HG03432 (cell line): Measurements from ENCODE around the gene UBL7.

Source experiments
- ATAC-seq: cut with Tn5 transposase; IDR thresholded peaks from one replicate; pipeline ENCODE4 v1.9.1; 2021; ENCODE audit warnings: mild to moderate bottlenecking, moderate library complexity; ENCODE audit not compliant: unreplicated experiment

The UBL7 gene

DNA sequence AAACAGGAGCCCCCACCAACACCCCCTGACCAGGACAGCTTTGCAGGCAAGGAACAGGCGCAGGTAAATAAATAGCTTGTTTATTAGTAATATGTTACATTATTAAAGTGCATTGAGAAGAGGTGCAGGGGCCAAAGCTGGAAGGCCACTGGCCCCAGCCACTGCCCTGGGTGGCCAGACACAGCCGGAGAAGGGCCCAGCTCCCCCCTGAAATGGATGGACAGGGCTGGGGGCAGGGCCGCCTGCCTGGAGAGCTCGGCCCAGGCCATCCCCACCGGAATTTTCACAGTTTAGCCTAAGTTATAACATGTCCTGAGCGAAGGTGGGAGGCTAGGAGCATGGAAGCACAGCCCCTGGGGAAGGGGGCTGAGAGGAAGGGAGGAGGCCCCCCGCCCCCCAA lies 51.7 kb downstream of the UBL7 start:
- ATAC-seq: no peak

DNA sequence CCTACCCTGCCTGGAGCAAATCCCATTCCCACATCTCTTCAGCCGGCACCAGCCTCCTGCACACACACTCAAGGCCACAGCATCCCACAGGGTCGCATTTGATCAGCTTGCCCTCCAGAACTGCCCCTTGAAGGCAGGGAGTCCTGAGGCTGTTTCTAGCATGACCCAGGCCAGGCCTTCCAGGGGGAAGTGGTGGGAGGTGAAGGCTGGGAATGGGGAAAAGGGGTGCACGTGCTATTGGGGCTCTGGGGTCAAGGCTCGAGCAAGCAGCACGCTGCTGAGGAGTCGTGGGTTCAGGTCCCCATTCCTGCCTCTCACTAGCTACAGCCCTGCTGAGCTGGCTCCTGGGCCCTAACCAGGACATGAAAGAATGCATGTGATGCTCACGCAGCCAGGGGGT lies 52.1 kb downstream of the UBL7 start:
- ATAC-seq: no peak

DNA sequence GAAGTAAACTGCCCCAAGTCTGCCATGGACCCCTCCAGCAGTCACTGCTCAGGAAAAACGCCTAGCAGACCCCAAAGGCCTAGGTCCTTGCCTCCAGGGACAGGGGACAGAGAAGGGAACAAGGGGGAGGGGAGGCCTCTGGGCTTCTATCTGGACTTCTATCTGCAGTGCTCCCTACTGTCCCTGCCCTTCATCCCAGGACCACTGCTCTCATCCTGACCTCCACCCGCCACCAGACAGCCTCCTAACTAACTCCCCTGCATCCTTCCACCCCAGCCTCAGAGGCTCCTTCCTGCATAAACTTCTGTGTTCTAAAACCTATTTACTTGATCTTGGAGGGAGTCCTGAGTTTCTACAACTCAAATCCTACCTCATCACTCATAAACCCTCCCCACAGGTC lies 52.6 kb downstream of the UBL7 start:
- ATAC-seq: no peak

DNA sequence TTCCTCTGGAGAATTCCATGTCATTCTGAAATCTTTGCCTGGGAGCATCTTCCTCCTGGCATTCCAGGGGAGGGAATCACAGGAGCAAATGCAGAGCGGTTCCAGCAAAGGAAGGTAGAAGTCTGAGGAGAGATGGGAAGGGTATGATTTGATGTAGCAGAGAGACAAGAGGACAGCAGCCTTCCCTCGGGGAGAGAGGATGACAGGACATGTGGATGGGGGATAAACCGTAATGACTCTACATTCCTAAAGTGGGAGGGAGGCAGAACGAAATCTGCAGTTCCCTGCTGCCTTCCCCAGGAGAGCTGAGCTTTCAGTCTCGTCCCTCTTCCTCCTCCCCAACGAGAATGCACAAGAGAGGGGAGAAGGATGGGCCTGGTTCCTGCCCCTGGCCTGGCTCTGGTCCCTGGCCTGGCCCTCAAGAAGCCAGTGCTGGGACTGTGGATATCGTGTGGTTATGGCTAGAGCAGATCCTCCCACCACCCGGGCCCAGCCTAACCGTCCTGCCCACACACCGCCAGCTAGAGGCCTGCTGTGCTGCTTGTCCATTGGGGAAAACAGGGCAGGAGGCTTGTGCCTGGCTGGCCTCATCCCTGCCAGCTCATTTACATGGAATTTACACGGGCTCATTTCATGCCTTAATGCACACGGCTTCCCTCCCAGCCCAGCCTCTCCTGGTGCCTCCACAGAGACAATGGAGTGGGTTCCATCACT lies 53.8 kb downstream of the UBL7 start:
- ATAC-seq: no peak

DNA sequence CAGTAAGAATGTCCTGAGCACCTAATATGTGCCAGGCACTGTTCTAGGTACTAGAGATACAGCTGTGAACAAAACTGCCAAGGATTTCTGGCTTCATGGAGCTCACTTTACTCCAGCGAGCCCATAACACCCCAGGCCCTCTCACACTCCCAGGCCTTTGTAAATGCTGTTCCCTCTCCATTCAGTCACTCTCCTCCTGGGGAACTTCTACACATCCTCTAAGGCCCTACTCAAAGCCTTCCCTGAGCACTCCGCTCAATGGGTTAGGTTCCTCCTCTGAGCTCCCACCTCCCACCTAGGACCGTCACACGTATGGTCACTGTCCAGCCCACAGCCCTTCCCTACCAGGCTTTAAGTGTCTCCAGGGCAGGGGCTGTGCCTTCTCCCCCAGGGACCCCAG lies 54.4 kb downstream of the UBL7 start:
- no peak for ATAC-seq

DNA sequence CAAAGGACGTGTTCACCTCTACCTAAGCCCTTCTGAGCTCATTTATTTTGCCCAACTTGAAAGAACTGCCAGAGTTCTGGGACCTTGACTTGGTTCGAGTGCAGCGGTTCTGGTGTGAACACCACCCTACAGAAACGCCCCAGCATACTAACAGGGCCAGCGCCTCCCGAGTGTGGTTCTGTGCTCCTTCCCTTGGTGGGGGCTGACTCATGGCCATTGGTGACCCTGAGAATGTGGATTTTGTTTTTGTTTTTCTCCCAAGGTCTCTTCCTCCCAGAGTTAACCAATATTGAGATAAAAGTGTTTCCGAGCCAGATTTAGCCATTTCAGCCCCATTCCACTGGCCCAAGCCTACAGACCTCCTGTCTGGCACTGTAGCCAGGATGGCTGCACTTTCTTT lies 55.1 kb downstream of the UBL7 start:
- no peak for ATAC-seq

DNA sequence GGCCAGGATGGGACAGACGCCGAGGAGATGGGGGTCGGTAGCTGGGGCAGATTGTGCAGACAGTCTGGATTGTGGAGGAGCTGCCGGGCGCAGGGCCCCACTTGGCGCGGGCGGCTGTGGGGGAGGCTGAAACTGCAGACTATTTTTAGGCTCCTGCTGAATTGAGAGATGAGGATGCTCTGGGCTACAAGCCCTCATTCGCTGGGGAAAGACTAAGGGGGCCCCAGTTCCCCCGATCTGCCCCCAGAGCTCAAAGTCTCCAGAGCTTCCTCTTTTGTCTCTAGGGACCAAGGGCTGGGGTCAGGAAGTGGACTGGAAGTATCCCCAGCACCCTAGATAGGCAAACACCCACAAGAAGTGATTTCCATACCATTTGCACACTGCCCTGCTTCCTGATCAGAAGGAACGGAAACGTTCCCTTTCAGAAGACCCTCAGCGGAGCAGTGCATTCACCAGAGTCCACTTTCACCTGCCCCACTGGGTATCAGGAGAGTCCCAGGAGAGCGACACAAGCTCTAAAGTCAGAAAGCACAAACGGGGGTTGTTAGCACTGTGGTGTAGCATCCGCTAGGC lies 56.9 kb downstream of the UBL7 start:
- peak; percentile 36 for ATAC-seq

DNA sequence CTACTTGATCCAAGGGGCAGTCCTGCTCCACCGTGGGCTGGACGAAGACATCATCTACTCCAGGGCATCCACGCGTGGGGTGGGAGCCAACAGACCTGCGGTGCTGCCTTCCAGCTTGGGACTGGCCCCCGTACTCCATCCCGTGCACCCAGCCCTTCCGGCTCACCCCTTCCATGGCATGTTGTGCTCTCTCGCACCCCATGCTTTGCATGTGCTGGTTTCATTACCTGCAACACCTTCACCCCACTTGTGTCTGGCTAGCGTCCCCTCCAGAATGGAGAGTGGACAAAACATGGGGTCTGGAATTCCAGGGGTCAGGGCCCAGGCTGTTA lies 57.4 kb downstream of the UBL7 start:
- ATAC-seq: peak; percentile 18

DNA sequence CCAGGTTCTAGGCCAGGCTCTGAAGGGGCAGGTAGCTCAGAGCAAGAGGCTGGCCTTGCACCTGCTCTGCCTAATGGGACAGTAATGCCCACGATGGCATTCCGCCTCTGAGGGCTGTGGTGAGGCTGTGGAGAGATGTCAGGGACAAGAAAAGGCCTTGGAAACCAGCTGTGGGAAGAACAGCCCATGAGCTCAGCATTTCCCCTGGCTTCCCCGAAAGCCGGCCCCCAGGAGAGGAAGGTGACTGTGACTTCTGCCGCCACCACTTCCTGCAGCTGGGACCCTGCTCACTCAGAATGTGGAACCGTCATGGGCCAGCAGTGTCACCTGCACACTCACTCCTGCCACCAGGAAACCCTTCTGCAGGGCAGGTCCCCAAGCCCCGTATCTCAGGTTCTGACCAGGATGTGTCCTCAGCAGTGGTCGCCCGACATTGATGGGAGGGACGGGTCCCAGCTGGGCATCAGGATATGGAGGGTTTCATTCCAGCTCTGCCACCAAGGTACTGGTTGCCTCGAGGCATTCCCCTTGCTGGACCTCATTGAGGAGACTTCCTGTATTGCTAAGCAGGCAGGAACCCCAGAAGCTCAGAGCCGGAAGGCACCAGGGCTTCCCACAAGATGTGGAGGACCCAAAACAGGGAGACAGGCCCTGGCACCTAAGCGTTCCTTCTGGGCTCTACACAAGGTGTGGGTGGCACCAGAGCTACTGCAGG lies 57.9 kb downstream of the UBL7 start:
- ATAC-seq: peak; percentile 33

DNA sequence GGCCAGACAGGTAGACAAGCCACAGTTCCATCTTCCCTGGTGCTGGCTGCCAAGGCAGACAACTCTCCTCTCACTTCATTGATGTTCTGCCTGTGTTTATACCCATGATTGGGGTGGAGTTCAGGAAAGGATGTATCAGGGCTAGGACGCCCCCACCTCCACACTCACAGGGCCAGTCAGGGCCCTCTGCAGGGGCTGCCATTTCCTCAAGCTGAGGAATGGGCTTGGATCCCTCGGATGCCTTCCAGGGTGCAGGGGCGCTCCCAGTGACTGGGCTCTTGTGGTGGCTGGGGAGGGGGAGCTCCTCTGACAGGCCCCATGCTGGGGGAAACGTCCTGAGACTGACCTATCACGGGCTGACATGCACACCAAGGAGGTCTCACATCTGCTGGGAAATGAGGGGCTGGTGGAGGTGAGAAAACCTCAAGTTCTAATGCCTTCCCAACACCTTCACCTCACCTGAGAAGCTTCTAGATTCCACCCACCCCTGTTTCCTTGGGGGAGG lies 58.6 kb downstream of the UBL7 start:
- ATAC-seq: no peak

DNA sequence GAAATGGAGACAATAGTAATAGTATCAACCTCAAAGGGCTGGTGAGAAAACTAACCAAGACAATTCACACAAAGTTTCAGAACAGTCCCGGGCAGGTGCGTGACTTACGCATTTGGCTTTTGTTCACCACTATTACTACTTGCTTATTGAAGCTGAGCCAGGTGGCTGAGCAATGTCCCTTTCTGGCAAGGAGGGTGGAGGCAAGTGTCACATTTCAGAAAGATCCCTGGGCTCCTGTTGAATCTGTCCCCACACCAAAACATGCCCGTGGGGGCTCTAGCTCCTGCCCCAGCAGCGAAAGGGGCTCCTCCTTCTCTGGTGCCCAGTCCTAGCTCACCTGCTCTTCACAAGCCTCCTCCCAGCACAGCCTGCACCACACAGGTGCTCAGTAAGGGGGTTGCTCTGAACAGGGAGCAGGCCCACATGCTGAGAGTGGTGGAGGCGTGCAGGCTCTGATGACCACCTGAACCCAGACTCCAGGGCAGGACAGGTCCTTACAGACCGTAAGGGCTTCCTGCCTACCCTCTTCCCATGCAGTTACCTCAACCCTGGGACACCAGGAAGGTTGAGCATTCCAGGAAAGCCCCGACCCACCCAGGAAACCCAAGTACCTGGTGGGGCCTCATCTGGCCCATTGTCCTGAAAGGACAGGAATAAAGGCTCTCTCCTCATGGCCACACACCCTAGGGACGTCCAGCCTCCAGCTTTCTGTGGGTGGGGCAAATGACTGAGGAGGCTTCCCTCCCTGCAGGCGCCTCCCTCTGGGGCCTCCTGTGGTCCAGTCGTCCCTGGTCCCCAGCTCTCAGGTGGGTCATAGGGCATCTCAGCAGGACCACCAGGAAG lies 59.8 kb downstream of the UBL7 start:
- ATAC-seq: no peak

DNA sequence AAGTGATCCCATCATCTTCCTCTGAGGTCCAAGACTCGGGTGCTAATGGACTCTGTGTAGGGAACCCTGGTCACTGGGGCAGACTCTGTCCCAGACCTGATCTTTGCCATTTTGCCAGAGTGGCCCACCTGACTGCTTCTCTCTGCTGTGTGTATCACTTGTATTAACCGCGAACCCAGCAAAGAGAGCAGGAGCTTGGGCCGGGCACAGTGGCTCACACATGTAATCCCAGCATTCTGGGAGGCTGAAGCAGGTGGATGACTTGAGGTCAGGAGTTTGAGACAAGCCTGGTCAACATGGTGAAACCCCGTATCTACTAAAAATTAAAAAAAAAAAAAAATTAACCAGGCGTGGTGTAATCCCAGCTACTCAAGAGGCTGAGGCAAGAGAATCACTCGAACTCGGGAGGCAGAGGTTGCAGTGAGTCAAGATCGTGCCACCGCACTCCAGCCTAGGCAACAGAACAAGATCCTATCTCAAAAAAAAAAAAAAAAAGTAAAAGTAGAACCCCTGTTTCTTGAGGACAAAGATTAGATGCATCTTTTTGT lies 60.6 kb downstream of the UBL7 start:
- ATAC-seq: no peak

DNA sequence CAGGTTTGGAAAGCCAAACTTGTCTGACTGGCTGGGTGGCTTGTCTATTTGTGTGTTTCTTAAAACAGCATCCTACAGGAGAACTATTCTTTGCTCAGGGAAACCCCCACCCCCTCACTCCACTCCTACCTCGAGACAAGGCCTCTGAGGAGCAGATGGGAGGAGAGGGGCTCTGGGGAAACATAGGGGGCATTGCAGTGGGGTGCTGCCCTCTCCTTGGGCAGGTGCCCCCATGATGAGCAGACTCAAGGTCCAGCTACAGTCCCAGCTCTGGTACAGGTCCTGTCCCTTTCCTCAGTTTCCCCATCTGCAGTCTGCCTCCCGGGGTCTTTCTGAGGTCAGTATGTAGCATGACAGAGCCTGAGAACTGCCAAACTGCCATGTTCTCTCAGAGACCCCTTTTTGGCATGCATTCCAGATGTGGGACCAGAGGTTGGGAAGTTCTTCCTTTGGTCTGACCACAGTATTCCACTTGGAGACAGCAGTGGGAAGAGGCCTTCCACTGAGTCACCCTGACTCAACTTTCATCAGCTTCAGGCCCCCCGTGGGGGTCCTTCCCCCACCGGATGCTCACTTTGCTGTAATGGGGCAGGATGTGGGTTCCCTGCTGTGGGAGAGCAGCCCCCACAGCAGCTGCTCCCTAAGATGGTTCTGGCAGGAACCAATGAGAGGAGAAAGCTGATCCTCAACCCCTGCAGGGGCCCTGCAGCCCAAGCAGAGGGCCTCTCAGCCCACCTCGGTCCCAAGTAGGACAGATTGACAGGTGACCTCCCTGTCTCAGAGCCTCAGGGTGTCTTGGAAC lies 61.2 kb downstream of the UBL7 start:
- no peak for ATAC-seq

DNA sequence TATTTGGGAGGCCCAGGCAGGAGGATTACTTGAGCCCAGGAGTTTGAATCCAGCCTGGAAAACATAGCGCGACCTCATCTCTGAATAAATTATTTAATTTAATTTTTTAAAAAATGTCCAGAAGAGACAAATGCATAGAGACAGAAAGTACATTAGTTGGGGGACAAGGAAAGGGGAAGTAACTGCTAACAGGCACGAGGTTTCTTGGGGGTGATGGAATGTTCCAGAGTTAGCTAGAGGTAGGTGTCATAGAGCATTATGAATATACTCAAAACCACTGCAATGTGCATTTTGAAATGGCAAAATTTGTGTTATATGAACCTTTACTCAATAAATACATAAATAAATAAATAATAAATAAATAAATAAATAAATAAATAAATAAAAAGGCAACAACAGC lies 61.9 kb downstream of the UBL7 start:
- no peak for ATAC-seq

DNA sequence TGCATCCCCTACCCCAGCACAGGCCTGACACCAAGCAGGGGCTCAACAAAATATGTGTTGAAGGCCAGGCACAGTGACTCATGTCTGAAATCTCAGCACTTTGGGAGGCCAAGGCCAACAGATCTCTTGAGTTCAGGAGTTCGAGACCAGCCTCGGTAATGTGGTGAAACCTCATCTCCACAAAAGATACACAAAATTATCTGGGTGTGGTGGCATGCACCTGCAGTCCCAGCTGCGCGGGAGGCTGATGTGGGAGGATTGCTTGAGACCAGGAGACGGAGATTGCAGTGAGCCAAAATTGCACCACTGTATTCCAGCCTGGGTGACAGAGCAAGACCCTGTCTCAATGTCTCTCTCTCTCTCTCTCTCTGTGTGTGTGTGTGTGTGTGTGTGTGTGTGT lies 62.8 kb downstream of the UBL7 start:
- ATAC-seq: no peak

DNA sequence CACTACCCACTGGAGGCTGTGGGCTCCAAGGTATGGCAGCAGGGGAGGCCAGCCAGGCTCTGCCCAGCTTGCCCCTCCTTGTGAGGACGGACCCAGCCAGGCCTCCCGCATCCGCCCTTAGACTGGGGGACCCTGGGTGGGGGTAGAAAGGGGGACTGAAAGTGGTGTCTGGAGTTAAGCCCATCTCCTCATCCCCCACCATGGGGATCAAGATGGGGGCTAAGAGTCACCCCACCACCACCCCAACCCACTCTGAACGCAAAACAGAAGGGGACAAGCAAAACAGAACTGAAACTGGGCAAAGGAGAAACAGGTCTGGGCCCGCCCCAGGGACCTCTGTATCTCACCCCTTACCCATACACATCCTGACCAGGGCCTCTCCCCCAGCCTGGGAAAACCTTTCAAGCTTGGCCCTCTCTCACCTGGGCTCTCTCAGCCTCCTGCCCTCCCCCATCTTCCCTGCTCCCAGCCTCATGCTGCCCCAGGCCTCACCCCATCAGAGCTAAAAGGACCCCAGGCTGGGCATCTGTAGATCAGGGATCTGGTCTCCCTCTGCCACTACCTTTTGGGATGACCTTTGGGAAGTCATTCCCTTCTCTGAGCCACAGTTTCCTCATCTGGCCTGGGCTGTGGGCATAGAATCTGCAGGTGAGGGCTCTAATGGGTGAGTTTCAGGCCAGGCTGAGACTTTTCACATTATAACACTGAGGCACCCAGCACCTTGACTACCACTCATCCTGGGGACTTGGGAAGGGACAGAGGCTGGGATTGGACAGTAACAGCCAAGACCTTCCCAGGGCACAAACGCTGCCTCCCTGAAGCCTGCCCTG lies 63.5 kb downstream of the UBL7 start:
- ATAC-seq: peak; percentile 28

DNA sequence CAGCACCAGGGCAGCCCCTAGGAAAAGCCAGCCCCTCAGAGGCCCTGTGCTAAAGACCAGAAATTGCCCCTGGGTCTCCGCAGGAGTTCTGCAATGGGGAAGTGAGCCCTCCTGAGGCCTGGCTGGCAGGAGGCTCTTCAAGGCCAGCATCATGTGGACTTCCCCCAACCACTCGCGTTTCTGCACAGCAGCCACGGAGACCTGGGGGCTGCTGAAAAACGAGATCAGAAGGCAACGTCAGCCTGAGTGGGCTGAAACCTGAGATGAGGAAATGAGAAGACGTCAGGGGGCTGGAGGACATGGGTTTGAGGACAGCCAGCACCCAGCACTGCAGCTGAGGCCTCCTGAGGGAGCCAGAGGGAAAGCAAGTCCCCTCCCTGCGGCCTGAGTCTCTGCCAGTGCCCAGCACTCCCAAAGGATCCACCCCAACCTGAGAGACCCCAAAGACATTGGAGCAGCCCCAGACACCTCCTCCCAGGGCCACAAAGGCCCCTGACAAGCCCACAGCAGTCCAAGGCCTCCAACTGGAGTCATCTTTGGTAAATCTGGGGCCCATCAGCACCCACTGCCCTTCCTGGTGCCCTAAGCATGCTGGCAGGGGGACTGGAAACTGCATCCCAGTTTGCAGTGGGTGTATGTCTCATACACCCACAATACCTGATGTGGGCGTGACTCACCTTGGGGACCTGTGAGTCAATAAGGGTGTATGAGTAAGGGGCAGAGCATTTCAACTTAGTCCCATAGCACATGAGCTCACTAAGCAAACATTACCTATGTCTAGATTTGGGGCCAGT lies 64.3 kb downstream of the UBL7 start:
- ATAC-seq: peak; percentile 36

DNA sequence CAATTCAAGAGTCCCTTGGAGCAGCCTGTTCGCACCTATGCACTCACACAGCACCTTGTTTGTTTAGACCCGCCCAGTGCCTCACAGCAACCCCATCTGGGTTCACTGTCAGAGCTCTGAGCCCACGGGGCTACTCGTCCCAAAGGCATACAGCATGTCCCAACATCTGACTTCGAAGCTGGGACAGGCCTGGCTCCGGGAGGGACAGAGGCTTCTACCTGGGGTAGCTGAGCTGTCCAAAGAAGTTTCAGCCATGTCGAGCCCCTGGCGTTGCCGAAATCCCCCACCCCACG lies 64.9 kb downstream of the UBL7 start:
- no peak for ATAC-seq
